Neural cell (in vitro differentiated cells): ENCODE data around the gene PTPDC1. TPM values are rescaled to one million over a fixed set of nuclear protein-coding genes. Genes with fewer than 3 reads are reported as not detected.

Experiments
- H2AFZ ChIP-seq: fragments of 200-600, 300-800 bp; sonication (generic), shearing (Covaris generic); 2 replicates; pipeline ENCODE4 v1.6.0; 2014; ENCODE audit warnings: low read depth, mild to moderate bottlenecking, antibody characterized with exemption, low read length, moderate library complexity
- H3F3A ChIP-seq: fragments of 200-600 bp; shearing (Covaris generic); 2 replicates; pipeline ENCODE4 v1.6.1; 2016; ENCODE audit warnings: mild to moderate bottlenecking, moderate library complexity, mixed read lengths, antibody characterized with exemption, low read length; ENCODE audit not compliant: insufficient read depth, poor library complexity, severe bottlenecking
- H3K27ac ChIP-seq: fragments of 200-600, 300-800 bp; sonication (generic), shearing (Covaris generic); 2 replicates; pipeline ENCODE4 v1.5.1; 2014; ENCODE audit warnings: mild to moderate bottlenecking, low read length, moderate library complexity
- H3K27me3 ChIP-seq: fragments of 300-800, 200-600 bp; sonication (generic), shearing (Covaris generic); 2 replicates; pipeline ENCODE4 v1.6.0; 2014; ENCODE audit warnings: mild to moderate bottlenecking, low read depth, low read length, moderate library complexity; ENCODE audit not compliant: insufficient read depth
- H3K36me3 ChIP-seq: fragments of 300-800, 200-600 bp; sonication (generic), shearing (Covaris generic); 2 replicates; pipeline ENCODE4 v1.5.1; 2014; ENCODE audit warnings: mild to moderate bottlenecking, antibody characterized with exemption, low read length, moderate library complexity; ENCODE audit not compliant: insufficient read depth
- H3K4me2 ChIP-seq: fragments of 300-800, 200-600 bp; sonication (generic), shearing (Covaris generic); 2 replicates; pipeline ENCODE4 v1.6.0; 2014; ENCODE audit warnings: mild to moderate bottlenecking, low read length
- H3K4me3 ChIP-seq: fragments of 300-800, 200-600 bp; sonication (generic), shearing (Covaris generic); 2 replicates; pipeline ENCODE4 v1.5.1; 2014; ENCODE audit warnings: mild to moderate bottlenecking, low read length, moderate library complexity
- H3K79me2 ChIP-seq: fragments of 200-600 bp; shearing (Covaris generic); replicated peaks from 2 replicates; pipeline ENCODE4 v1.6.0; 2014; ENCODE audit warnings: mild to moderate bottlenecking, low read length, moderate library complexity; ENCODE audit not compliant: insufficient read depth
- H3K9ac ChIP-seq: fragments of 300-800, 200-600 bp; sonication (generic), shearing (Covaris generic); 2 replicates; pipeline ENCODE4 v1.6.1; 2016; ENCODE audit warnings: mild to moderate bottlenecking, low read length, mixed read lengths
- H3K9me2 ChIP-seq: fragments of 200-600 bp; shearing (Covaris generic); 2 replicates; pipeline ENCODE4 v1.6.1; 2016; ENCODE audit warnings: mild to moderate bottlenecking, low read length, mixed read lengths; ENCODE audit not compliant: insufficient read depth
- H3K9me3 ChIP-seq: fragments of 200-600, 300-800 bp; sonication (generic), shearing (Covaris generic); 2 replicates; pipeline ENCODE4 v1.6.1; 2016; ENCODE audit warnings: mild to moderate bottlenecking, mixed run types, low read length, moderate library complexity, mixed read lengths
- H4K20me1 ChIP-seq: fragments of 200-600 bp; shearing (Covaris generic); 2 replicates; pipeline ENCODE4 v1.6.1; 2016; ENCODE audit warnings: mild to moderate bottlenecking, mixed run types; ENCODE audit not compliant: insufficient read depth
- EP300 ChIP-seq: fragments of 450-650 bp; conservative IDR thresholded peaks from 2 replicates; pipeline ENCODE4 v1.6.1; 2014; ENCODE audit warnings: antibody characterized with exemption, mild to moderate bottlenecking, moderate library complexity; ENCODE audit not compliant: poor library complexity, severe bottlenecking
- EZH2 ChIP-seq: fragments of 200-600, 300-800 bp; shearing (Covaris generic), sonication (generic); IDR thresholded peaks from 2 replicates; pipeline ENCODE4 v1.6.1; 2014; ENCODE audit warnings: antibody characterized with exemption, low read length, borderline replicate concordance, mild to moderate bottlenecking; ENCODE audit not compliant: insufficient read depth, poor library complexity, severe bottlenecking
- MXI1 ChIP-seq: fragments of 450-650 bp; conservative IDR thresholded peaks from 2 replicates; pipeline ENCODE4 v1.6.1; 2014; ENCODE audit warnings: antibody characterized with exemption, mild to moderate bottlenecking; ENCODE audit not compliant: poor library complexity, severe bottlenecking
- POLR2AphosphoS5 ChIP-seq: IDR thresholded peaks from 2 replicates; pipeline ENCODE4 v1.6.1; 2012
- RAD21 ChIP-seq: fragments of 450-650 bp; conservative IDR thresholded peaks from 2 replicates; pipeline ENCODE4 v1.6.1; 2014; ENCODE audit warnings: antibody characterized with exemption, mild to moderate bottlenecking, moderate library complexity
- SMC3 ChIP-seq: fragments of 450-650 bp; conservative IDR thresholded peaks from 2 replicates; pipeline ENCODE4 v1.6.1; 2014; ENCODE audit warnings: antibody characterized with exemption, mild to moderate bottlenecking, moderate library complexity; ENCODE audit not compliant: poor library complexity
- TAF1 ChIP-seq: IDR thresholded peaks from 2 replicates; pipeline ENCODE4 v1.6.1; 2012; ENCODE audit warnings: low read depth
- polyA plus RNA-seq: library from polyadenylated mRNA; depleted of rRNA; stranded (reverse); fragments of >200 nt; gene quantifications from 2 replicates; pipeline ENCODE4 v1.2.3, GENCODE V29; 2014
- TF ChIP-seq, protein P1 (sequence below): IDR thresholded peaks from 2 replicates; pipeline ENCODE4 v1.6.1; 2012; ENCODE audit warnings: borderline replicate concordance
- TF ChIP-seq, protein P2 (sequence below): fragments of 450-650 bp; IDR thresholded peaks from 2 replicates; pipeline ENCODE4 v1.5.1; 2014; ENCODE audit warnings: antibody characterized with exemption, mild to moderate bottlenecking, moderate library complexity; ENCODE audit not compliant: poor library complexity, severe bottlenecking

Gene PTPDC1
- polyA plus RNA-seq, 1 donor from 2014 or later: 23.7 TPM

GRCh38 chr9:94054716-94055115 is 29.5 kb upstream of the PTPDC1 start:
- Histone ChIP-seq H2AFZ (no peak overlapping the region), H3K4me3 (no peak overlapping the region), H3K9me2 (no peaks in the 10 kb centered on the region), H4K20me1 (no peaks in the 10 kb centered on the region), H3K27ac (no peak overlapping the region), H3K36me3 (no peaks in the 10 kb centered on the region), H3K79me2 (no peaks in the 10 kb centered on the region), H3K27me3 (no peaks in the 10 kb centered on the region), H3F3A (no peaks in the 10 kb centered on the region), H3K4me2 (no peak overlapping the region), H3K9me3 (no peaks in the 10 kb centered on the region), H3K9ac (no peak overlapping the region)
- TF ChIP-seq SMC3 (no peak), RAD21 (no peak), MXI1 (no peak), TAF1 (no peak), POLR2AphosphoS5 (no peak), EZH2 (no peak), EP300 (no peak)
- TF ChIP-seq, protein P1, sequence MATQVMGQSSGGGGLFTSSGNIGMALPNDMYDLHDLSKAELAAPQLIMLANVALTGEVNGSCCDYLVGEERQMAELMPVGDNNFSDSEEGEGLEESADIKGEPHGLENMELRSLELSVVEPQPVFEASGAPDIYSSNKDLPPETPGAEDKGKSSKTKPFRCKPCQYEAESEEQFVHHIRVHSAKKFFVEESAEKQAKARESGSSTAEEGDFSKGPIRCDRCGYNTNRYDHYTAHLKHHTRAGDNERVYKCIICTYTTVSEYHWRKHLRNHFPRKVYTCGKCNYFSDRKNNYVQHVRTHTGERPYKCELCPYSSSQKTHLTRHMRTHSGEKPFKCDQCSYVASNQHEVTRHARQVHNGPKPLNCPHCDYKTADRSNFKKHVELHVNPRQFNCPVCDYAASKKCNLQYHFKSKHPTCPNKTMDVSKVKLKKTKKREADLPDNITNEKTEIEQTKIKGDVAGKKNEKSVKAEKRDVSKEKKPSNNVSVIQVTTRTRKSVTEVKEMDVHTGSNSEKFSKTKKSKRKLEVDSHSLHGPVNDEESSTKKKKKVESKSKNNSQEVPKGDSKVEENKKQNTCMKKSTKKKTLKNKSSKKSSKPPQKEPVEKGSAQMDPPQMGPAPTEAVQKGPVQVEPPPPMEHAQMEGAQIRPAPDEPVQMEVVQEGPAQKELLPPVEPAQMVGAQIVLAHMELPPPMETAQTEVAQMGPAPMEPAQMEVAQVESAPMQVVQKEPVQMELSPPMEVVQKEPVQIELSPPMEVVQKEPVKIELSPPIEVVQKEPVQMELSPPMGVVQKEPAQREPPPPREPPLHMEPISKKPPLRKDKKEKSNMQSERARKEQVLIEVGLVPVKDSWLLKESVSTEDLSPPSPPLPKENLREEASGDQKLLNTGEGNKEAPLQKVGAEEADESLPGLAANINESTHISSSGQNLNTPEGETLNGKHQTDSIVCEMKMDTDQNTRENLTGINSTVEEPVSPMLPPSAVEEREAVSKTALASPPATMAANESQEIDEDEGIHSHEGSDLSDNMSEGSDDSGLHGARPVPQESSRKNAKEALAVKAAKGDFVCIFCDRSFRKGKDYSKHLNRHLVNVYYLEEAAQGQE: no peak
- TF ChIP-seq, protein P2, sequence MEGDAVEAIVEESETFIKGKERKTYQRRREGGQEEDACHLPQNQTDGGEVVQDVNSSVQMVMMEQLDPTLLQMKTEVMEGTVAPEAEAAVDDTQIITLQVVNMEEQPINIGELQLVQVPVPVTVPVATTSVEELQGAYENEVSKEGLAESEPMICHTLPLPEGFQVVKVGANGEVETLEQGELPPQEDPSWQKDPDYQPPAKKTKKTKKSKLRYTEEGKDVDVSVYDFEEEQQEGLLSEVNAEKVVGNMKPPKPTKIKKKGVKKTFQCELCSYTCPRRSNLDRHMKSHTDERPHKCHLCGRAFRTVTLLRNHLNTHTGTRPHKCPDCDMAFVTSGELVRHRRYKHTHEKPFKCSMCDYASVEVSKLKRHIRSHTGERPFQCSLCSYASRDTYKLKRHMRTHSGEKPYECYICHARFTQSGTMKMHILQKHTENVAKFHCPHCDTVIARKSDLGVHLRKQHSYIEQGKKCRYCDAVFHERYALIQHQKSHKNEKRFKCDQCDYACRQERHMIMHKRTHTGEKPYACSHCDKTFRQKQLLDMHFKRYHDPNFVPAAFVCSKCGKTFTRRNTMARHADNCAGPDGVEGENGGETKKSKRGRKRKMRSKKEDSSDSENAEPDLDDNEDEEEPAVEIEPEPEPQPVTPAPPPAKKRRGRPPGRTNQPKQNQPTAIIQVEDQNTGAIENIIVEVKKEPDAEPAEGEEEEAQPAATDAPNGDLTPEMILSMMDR: no peak

- Histone ChIP-seq H3K36me3 (no peaks in the 10 kb centered on the region), H3K4me3 (no peak overlapping the region), H3F3A (no peaks in the 10 kb centered on the region), H3K79me2 (no peaks in the 10 kb centered on the region), H3K27me3 (no peaks in the 10 kb centered on the region), H2AFZ (no peak overlapping the region), H3K27ac (no peak overlapping the region), H4K20me1 (no peaks in the 10 kb centered on the region), H3K4me2 (no peak overlapping the region), H3K9me2 (no peaks in the 10 kb centered on the region), H3K9ac (no peak overlapping the region), H3K9me3 (no peaks in the 10 kb centered on the region)
- no peak for TF ChIP-seq EZH2
- no peak for TF ChIP-seq TAF1
- no peak for TF ChIP-seq SMC3
- TF ChIP-seq POLR2AphosphoS5: no peak
- TF ChIP-seq, protein P2: no peak
- TF ChIP-seq RAD21: no peak
- TF ChIP-seq EP300: no peak
- no peak for TF ChIP-seq MXI1
- TF ChIP-seq, protein P1: no peak
These were observed 27.8 kb upstream of the PTPDC1 start for GRCh38 chr9:94056442-94056974.
